T-helper 1 cell treated with Interleukin-12 subunit alpha and Interleukin-12 subunit beta and Interleukin-4 antibody, amounts not matched to agents 30 μg/mL and 1 μg/mL, for 36 hours (primary cell): ENCODE measurements around the gene EID2B.

Experiments
- H3K27ac Mint-ChIP-seq: one replicate; pipeline ENCODE4 v1.8.0; 2021; ENCODE audit warnings: mild to moderate bottlenecking, mixed read lengths
- H3K27me3 Mint-ChIP-seq: one replicate; pipeline ENCODE4 v1.8.0; 2021; ENCODE audit warnings: low read depth, mixed read lengths
- H3K36me3 Mint-ChIP-seq: one replicate; pipeline ENCODE4 v1.8.0; 2021; ENCODE audit warnings: low read depth, mixed read lengths
- H3K4me1 Mint-ChIP-seq: one replicate; pipeline ENCODE4 v1.8.0; 2021; ENCODE audit warnings: low read depth, mixed read lengths
- H3K4me3 Mint-ChIP-seq: one replicate; pipeline ENCODE4 v1.8.0; 2021; ENCODE audit warnings: mild to moderate bottlenecking, moderate library complexity, mixed read lengths
- H3K9me3 Mint-ChIP-seq: one replicate; pipeline ENCODE4 v1.8.0; 2021; ENCODE audit warnings: mixed read lengths

Gene EID2B

GRCh38 chr19:39532233-39533002, at the start of gene EID2B:
Gene EID2B, minus strand, starts transcription at chr19:39532852. Its CDS starts 50 bp downstream, at chr19:39532802.
- peak within 1 kb of the TSS; percentile 95 for H3K4me3 Mint-ChIP-seq
- H3K4me1 Mint-ChIP-seq: peaks cover 14% of the 10 kb centered on the region
- peak within 1 kb of the TSS; percentile 82 for H3K27ac Mint-ChIP-seq
- no peaks in the 10 kb centered on the region for H3K27me3 Mint-ChIP-seq
- no peaks in the 10 kb centered on the region for H3K9me3 Mint-ChIP-seq
- H3K36me3 Mint-ChIP-seq: peaks cover 5% of the 10 kb centered on the region

DNA sequence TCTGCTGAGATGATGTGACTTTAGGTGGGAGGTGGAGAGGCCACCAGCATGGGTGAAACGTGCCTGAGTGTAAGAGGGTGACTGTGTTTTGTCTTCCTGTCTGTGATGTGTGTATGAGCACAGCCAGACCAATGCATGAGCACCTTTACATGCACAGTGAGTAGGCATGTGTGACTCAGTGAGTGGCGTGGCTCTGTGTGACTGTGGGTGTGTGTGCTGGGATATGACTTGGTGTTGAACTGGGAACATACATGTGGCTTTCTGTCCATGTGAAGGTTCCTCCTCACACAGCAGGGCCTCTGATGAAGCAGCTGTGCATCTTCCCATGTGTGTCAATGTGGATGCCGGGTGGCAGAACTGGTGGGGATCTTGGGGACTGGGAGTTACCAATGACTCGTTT, 49.8 kb upstream of the EID2B start:
- H3K4me3 Mint-ChIP-seq: no peak overlapping the region
- peaks cover 2% of the 10 kb centered on the region for H3K4me1 Mint-ChIP-seq
- H3K27me3 Mint-ChIP-seq: peaks cover 2% of the 10 kb centered on the region
- H3K36me3 Mint-ChIP-seq: peaks cover 2% of the 10 kb centered on the region
- H3K9me3 Mint-ChIP-seq: peaks cover 14% of the 10 kb centered on the region
- H3K27ac Mint-ChIP-seq: no peak overlapping the region

DNA sequence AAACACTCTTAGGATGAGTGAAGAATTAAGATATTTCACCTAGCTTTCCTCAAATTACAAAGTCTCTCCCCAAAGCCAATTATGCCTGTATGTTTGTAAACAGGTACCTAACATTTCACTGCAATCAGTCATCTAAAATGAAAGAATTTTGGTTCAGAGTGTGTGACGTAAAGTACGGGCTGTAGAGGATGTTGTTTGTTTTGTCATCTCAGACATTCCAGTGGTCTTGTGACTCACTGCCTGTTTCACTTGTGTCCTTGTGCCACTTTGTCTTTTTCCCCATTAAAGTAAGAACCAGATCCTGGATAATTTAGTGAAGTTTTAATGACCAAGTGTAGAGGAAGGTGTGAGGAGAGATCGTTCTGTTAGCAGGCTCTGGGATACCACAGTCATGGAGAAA, 36.0 kb upstream of the EID2B start:
- no peaks in the 10 kb centered on the region for H3K36me3 Mint-ChIP-seq

DNA sequence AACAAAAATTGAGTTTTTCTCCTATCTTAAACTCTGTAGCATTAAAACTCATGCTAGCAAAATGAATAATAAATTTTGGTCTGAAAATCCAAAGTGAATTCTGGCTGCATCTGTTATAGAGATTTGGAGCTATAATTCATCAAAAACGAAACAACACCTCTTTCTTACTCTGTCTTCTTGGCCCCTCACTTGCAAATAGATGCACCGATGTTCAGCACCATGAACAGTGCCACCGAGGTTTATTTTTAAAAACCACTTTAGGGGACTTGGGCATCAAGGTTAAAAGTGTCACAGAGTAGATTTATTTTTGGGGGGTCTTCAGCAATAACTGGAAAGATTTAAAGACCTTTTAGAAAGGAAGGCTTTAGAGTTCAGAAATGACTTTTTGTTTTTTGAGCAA, 33.4 kb upstream of the EID2B start:
- H3K9me3 Mint-ChIP-seq: no peaks in the 10 kb centered on the region
- H3K4me1 Mint-ChIP-seq: peaks cover 4% of the 10 kb centered on the region
- no peak overlapping the region for H3K4me3 Mint-ChIP-seq
- H3K27ac Mint-ChIP-seq: no peak overlapping the region
- peaks cover 4% of the 10 kb centered on the region for H3K27me3 Mint-ChIP-seq
- H3K36me3 Mint-ChIP-seq: no peaks in the 10 kb centered on the region

More for the DNA sequence above, 36.0 kb upstream of the EID2B start:
- H3K27ac Mint-ChIP-seq: no peak overlapping the region
- H3K9me3 Mint-ChIP-seq: peaks cover 9% of the 10 kb centered on the region
- no peak overlapping the region for H3K4me3 Mint-ChIP-seq
- peaks cover 10% of the 10 kb centered on the region for H3K27me3 Mint-ChIP-seq
- H3K4me1 Mint-ChIP-seq: peaks cover 4% of the 10 kb centered on the region

- Mint-ChIP-seq H3K27me3 (no peaks in the 10 kb centered on the region), H3K9me3 (no peaks in the 10 kb centered on the region), H3K4me3 (no peak overlapping the region), H3K36me3 (no peaks in the 10 kb centered on the region), H3K27ac (no peak overlapping the region), H3K4me1 (peaks cover 7% of the 10 kb centered on the region)
These were observed 30.8 kb upstream of the EID2B start for GRCh38 chr19:39563408-39563807.

GRCh38 chr19:39558624-39559117, 26.0 kb upstream of the EID2B start:
- Mint-ChIP-seq H3K9me3 (no peaks in the 10 kb centered on the region), H3K4me3 (peak overlapping the region; percentile 59)

DNA sequence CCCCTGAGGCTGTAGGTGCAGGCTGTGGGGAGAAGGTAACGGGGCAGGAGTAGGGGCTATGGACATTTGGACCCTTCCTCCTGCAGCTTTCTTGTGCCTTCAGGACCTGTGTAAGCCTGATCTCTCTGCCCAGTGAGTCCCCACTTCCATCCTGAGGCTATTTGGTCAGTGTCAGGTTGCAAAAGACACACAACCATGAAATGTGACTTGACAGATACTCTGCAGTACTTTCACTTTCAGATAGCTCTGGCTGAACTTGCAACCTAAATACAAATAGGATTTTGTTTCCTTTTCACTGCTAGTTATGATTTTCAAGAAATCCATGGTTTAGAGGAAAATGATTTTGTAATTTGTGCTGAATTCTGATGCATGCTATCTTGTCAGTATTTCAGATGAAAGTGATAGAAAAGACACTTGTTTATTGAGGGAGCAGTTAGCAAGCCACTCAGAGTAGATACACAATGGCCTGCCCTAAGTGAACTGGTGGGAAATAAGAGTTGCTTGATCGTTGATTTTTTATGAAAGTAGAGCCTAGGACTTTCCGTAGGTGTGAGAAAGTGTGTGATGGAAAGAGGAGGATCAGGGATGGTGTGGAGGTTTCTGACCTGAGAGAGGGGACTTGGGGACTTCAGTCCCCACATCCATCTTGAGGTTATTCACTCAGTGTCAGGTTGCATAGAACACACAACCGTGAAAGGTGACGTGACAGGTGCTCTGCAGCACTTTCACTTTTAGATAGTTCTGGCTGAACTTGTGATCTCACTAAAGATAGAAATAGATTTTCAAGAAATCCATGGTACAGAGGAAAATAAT, 25.4 kb upstream of the EID2B start:
- Mint-ChIP-seq H3K27ac (peak overlapping the region; percentile 78), H3K9me3 (no peaks in the 10 kb centered on the region), H3K4me1 (peaks cover 22% of the 10 kb centered on the region), H3K4me3 (peak overlapping the region; percentile 59), H3K27me3 (no peaks in the 10 kb centered on the region), H3K36me3 (no peaks in the 10 kb centered on the region)

More at GRCh38 chr19:39558624-39559117, 26.0 kb upstream of the EID2B start:
- H3K36me3 Mint-ChIP-seq: no peaks in the 10 kb centered on the region
- H3K27me3 Mint-ChIP-seq: no peaks in the 10 kb centered on the region
- peak overlapping the region; percentile 78 for H3K27ac Mint-ChIP-seq
- peaks cover 18% of the 10 kb centered on the region for H3K4me1 Mint-ChIP-seq

- no peaks in the 10 kb centered on the region for H3K27me3 Mint-ChIP-seq
- no peak overlapping the region for H3K4me3 Mint-ChIP-seq
- H3K4me1 Mint-ChIP-seq: peaks cover 29% of the 10 kb centered on the region
- H3K36me3 Mint-ChIP-seq: no peaks in the 10 kb centered on the region
- H3K27ac Mint-ChIP-seq: no peak overlapping the region
- H3K9me3 Mint-ChIP-seq: no peaks in the 10 kb centered on the region
These were observed 23.2 kb upstream of the EID2B start for GRCh38 chr19:39555883-39556282.

GRCh38 chr19:39554701-39555311, 22.2 kb upstream of the EID2B start:
- no peaks in the 10 kb centered on the region for H3K36me3 Mint-ChIP-seq
- no peak overlapping the region for H3K27ac Mint-ChIP-seq

DNA sequence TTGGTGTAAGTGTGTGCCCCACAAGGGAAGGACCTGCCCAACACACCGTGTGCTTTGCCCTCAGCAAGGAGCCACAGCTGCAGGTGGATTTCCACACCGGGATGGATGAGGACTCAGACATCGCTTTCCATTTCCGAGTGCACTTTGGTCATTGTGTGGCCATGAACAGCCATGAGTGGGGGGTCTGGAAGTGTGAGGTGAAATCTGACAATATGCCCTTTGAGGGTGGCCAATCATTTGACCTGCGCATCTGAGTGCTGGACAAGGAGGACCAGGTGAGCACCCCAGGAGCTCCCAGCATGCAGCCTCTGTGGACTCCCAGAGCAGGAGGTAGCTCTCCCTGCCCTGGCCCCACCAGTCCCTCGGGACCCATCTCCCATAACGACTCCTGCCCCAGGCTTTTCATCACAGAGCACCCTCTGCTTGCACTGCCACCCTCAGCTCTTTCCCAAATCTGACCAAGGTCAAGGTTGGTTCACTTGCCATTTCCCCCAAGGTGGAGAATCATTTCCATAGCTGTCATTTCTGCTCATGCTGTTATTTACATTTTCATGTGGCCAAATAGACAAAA, 20.5 kb upstream of the EID2B start:
- no peaks in the 10 kb centered on the region for H3K27me3 Mint-ChIP-seq
- no peak overlapping the region for H3K4me3 Mint-ChIP-seq
- H3K9me3 Mint-ChIP-seq: no peaks in the 10 kb centered on the region
- peaks cover 20% of the 10 kb centered on the region for H3K4me1 Mint-ChIP-seq
- H3K27ac Mint-ChIP-seq: no peak overlapping the region
- H3K36me3 Mint-ChIP-seq: no peaks in the 10 kb centered on the region

More at GRCh38 chr19:39554701-39555311, 22.2 kb upstream of the EID2B start:
- H3K27me3 Mint-ChIP-seq: no peaks in the 10 kb centered on the region
- H3K4me1 Mint-ChIP-seq: peaks cover 29% of the 10 kb centered on the region
- H3K4me3 Mint-ChIP-seq: no peak overlapping the region
- no peaks in the 10 kb centered on the region for H3K9me3 Mint-ChIP-seq

DNA sequence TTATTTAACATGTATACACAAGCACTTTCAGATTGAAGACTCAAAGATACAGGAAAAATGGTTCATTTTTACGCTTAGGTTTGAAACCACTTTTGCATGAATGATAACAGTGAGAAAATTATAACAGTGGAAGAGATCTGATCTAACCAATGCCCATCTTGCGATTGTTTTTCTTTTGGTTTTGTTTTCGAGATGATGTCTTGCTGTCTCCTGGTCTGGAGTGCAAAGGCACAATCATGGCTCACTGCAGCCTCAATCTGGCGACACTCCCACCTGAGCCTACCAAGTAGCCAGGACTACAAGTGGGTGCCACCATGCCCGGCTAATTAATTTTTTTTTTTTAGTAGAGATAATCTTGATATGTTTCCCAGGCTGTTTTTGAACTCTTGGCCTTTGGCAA, 17.5 kb upstream of the EID2B start:
- Mint-ChIP-seq H3K9me3 (no peaks in the 10 kb centered on the region), H3K36me3 (no peaks in the 10 kb centered on the region), H3K4me1 (peaks cover 16% of the 10 kb centered on the region), H3K27me3 (no peaks in the 10 kb centered on the region), H3K27ac (no peak overlapping the region), H3K4me3 (no peak overlapping the region)

GRCh38 chr19:39546599-39546998, 13.9 kb upstream of the EID2B start:
- peaks cover 18% of the 10 kb centered on the region for H3K4me1 Mint-ChIP-seq
- no peaks in the 10 kb centered on the region for H3K9me3 Mint-ChIP-seq
- H3K27ac Mint-ChIP-seq: no peak overlapping the region
- H3K27me3 Mint-ChIP-seq: no peaks in the 10 kb centered on the region
- no peaks in the 10 kb centered on the region for H3K36me3 Mint-ChIP-seq
- no peak overlapping the region for H3K4me3 Mint-ChIP-seq

- H3K27me3 Mint-ChIP-seq: no peaks in the 10 kb centered on the region
- peaks cover 24% of the 10 kb centered on the region for H3K4me1 Mint-ChIP-seq
- H3K27ac Mint-ChIP-seq: no peak overlapping the region
- no peaks in the 10 kb centered on the region for H3K9me3 Mint-ChIP-seq
- H3K36me3 Mint-ChIP-seq: no peaks in the 10 kb centered on the region
- peak overlapping the region; percentile 14 for H3K4me3 Mint-ChIP-seq
These were observed 12.3 kb upstream of the EID2B start for GRCh38 chr19:39544911-39545310.

GRCh38 chr19:39544226-39544903, 11.7 kb upstream of the EID2B start:
- Mint-ChIP-seq H3K9me3 (no peaks in the 10 kb centered on the region), H3K4me3 (peak overlapping the region; percentile 14), H3K27ac (no peak overlapping the region)

More at GRCh38 chr19:39544226-39544903, 11.7 kb upstream of the EID2B start:
- Mint-ChIP-seq H3K4me1 (peaks cover 24% of the 10 kb centered on the region), H3K36me3 (no peaks in the 10 kb centered on the region), H3K27me3 (no peaks in the 10 kb centered on the region)
